Uterus (tissue), 2 donors: Measurements from ENCODE around the gene DHRS12.

Experiments used
- POLR2A ChIP-seq, 2 donors: fragments of 450-650 bp; IDR thresholded peaks; one replicate each; pipeline ENCODE4 v1.6.1; 2016; ENCODE audit warnings: antibody characterized with exemption in 2 of 2, mild to moderate bottlenecking in 1 of 2, moderate library complexity in 1 of 2
- TF ChIP-seq, protein P1 (sequence below), 4 experiments: fragments of 200-600 bp in 2 of 4; fragments of 450-650 bp in 2 of 4; sonication (generic) in 2 of 4; IDR thresholded peaks; one replicate each; pipeline ENCODE4 v1.5.1; 2016 to 2019; ENCODE audit warnings: antibody characterized with exemption in 4 of 4, mild to moderate bottlenecking in 2 of 4, moderate library complexity in 1 of 4

DNA sequence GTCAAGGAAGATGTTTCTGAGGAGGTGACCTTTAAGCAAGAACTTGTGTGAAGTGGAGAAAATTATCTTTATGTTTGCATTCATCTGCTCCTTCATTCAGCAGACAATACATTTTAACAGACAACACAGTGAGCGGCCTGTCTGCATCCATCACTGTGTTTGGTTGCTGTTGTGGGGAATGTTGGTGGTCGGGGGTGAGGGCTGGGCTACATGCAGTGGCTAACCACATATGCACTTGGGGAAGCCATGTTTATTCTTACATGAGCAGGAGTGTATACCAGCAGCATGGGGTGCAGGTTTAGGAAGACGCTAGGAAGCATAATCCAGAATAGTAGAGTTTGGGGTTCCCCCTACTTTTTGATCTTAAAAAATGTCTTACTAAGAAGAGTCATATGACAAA, 66.4 kb downstream of the DHRS12 start:
- TF ChIP-seq, protein P1, sequence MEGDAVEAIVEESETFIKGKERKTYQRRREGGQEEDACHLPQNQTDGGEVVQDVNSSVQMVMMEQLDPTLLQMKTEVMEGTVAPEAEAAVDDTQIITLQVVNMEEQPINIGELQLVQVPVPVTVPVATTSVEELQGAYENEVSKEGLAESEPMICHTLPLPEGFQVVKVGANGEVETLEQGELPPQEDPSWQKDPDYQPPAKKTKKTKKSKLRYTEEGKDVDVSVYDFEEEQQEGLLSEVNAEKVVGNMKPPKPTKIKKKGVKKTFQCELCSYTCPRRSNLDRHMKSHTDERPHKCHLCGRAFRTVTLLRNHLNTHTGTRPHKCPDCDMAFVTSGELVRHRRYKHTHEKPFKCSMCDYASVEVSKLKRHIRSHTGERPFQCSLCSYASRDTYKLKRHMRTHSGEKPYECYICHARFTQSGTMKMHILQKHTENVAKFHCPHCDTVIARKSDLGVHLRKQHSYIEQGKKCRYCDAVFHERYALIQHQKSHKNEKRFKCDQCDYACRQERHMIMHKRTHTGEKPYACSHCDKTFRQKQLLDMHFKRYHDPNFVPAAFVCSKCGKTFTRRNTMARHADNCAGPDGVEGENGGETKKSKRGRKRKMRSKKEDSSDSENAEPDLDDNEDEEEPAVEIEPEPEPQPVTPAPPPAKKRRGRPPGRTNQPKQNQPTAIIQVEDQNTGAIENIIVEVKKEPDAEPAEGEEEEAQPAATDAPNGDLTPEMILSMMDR (IDR thresholded peaks at IDR 0.05), result no peak
- no peak for TF ChIP-seq POLR2A (IDR thresholded peaks at IDR 0.05)
